Stimulated activated naive CD4-positive, alpha-beta T cell treated with Interleukin-2 at 50 U/mL for 16 hours (primary cell): ENCODE data around the gene MRPS15.

ENCODE experiments used
- DNase-seq: peaks from one replicate; lab custom pipeline; 2025; lab: John Stamatoyannopoulos, UW

The MRPS15 gene

DNA sequence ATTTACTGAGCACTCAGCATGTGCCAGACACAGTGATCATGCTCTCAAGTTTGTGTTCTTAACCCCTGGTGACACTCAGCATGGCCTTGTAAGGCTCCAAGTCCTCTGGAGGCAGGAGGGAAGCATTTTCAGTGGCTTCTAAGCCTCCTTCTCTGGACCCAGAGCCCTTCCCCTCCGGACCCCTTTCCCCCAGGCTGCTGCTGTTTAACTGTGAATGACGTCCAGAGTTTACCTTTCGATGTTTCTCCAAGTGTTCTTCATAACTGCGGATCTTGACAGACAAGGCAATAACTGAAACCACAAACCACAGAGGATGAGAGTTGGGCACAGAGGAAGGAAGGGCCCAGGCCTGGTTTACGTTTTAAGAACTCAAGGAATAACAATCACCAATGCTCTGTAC, 6.5 kb downstream of the MRPS15 start:
- no peak for DNase-seq

DNA sequence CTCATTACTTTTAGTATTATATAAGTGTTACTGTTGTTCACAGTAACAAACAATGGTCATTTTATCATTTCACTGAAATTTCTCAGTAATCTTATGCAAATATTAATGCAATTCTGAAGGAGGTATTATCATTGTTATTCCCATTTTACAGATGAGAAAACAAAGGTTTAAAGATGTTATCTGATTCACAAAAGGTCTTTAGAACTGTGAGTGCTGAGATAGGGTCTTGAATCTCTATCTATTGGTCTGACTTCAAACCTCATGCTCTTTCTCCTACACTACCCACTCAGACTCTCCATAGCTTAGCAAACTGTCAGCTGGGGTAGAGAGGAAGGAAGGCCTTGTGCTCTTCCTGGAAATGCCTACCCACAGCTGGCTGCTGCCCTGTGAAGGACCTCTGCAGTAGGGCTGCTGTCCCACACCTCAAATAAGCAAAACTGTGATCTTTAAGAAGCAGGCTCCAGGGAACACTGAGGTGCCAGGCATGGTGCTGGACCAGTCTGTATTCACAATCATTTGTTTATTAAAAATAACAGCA, 7.7 kb downstream of the MRPS15 start:
- no peak for DNase-seq

DNA sequence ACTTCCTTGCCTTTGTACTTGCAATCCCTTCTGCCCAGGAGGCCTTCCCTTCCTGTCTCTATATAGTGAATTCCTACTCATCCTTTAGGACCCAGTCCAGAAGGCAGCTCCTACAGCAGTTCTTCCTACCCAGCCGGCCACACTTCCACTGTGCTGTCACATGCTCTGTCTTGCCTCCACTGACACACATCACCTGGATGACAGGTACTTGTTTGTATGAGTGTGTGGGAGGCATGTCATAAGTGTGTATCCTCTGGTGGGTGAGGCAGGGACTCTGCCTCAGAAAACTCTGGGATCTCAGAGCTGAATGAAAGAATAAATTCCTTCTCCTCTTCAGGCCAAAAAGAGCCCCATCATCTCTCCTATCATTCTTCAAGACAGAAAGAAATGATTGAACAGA, 8.8 kb downstream of the MRPS15 start:
- DNase-seq: no peak

DNA sequence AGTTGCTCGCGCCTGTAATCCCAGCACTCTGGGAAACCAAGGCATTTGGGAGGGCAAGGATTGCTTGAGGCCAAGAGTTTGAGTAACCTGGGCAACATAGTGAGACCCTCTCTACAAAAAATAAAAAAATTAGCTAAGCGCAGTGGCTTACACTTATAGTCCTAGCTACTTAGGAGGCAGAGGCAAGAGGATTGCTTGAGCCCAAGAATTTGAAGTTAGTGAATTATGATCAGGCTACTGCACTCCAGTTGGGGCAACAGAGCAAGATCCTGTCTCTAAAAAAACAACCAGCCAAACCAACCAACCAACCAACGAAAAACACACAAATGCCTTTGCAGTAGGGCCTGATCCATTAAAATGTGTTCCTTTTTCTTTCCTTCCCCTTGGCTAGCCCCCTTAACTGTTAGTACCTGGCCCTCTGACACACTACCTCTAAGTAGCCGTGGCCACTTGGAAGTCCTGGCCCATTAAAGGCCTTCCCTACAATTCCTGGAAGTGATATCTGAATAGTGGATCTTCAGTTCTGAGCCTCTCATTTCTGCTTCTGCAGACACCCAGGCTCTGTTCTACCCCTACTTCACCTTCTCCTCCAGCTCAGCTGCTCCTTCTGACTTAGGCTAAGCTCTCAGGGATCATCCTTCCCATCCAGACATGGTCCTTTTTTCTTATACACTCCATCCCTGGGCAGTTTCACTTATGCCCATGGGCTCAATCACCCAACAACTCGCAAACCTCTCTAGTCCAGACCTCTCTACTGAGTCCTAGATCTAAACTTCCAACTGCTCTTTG, 10.4 kb downstream of the MRPS15 start:
- no peak for DNase-seq

DNA sequence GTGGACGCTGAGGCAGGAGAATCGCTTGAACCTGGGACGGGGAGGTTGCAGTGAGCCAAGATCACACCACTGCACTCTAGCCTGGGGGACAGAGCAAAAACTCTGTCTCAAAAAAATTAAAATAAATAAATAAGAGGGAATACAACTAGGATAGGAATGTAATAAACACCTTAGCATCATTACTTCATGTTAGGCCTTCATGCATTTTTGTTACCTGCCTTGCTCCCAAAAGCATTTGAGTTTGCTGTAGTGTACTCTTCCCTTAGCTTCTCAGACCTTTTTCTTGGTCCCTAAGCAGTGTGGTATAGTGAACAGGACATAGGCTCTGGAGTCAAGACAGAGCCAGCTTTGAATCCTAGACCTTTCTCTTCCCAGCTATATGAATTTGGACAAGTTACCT, 11.1 kb downstream of the MRPS15 start:
- DNase-seq: no peak

DNA sequence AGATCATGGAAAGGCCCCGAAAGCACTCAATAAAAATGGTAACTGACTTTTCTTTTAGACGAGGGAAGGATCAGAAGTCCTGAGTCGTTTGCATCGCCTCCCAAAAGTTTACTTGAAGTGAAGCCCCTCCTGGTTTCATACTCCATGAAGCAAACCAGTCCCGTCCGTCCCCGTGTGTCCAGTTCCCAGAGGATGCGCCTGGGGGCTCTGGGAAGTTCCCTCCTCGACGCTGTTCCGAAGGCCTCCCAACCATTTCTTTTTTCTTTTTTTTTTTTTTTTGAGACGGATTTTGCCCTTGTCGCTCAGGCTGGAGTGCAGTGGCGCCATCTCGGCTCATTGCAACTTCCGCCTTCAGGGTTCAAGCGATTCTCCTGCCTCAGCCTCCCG, 13.3 kb downstream of the MRPS15 start:
- no peak for DNase-seq

DNA sequence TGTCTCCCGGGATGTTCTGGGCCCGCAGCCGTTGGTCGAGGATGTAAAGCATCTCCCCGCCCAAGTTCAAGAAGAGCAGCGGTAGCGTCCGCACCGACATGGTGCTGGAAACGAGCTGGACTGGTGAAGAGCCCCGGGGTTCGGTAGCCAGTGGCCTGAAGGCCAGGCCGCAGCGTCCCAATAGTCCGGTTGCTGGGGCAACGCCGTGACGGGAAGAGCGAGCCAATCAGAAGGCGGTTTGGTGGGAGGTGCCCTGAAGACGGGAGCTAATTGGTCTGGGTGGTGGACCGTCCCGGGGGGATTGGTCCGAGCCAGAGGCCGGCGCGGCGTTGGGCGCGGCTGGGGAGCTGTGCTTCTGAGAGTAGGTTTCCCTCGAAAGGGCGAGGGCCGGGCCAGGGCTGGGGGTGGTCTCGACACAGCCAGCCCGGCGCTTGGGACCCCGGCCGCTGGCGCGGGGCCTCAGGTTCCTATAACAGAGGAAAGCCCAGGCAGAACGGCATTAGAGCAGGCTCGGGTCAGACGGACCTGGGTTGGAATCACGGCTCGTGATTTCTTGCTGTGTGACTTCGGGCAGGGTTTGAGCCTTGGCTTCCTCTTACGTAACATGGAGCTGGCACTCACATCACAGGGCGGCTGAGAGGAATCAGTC, 13.8 kb downstream of the MRPS15 start, which contains the start of gene OSCP1:
Gene OSCP1, minus strand, starts transcription at position 182 of the 649 bp plus-strand sequence. Its CDS starts 82 bp downstream, at position 100.
- DNase-seq: peak; percentile 80

DNA sequence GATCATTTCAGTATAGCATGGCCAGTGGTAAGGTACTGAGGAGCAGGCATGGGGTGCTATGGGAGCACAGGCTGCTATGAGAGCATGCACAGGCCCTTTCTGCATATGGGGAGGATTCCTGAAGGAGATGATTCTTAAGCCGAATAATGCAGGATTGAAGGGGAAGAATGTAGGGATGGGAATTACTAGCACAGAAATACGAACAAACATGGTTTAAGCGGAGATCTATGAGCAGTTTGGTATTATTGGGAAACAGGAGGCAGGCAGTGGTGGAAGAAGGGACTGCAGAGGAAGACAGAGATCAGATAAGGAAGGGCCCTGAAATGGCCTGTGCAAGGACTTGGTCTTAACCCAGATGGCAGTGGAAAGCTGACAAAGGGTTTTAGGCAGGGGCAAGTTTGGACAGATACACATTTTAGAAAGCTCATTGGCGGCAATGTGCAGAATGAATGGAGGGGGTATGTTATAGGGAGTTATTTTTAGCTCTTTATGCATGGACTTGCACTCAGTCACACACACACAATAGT, 15.6 kb downstream of the MRPS15 start:
- DNase-seq: no peak

DNA sequence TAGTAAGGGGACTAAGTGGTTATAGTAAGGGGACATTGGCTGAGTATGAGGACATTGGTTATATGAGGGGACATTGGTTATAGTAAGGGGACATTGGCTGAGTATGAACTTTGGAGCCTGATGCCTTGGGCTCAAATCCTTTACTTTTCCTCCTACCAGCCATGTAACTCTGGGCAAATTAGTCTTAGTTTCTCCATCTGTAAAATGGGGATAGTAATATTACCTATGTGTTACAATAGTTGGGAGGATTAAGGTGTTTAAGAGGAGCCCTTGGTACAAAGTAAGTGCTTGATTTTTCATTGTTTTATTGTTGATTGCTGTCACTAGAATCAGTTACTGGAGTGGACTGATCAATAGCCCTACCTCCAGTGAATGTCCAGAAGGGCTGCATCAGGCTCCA, 16.7 kb downstream of the MRPS15 start:
- DNase-seq: no peak

DNA sequence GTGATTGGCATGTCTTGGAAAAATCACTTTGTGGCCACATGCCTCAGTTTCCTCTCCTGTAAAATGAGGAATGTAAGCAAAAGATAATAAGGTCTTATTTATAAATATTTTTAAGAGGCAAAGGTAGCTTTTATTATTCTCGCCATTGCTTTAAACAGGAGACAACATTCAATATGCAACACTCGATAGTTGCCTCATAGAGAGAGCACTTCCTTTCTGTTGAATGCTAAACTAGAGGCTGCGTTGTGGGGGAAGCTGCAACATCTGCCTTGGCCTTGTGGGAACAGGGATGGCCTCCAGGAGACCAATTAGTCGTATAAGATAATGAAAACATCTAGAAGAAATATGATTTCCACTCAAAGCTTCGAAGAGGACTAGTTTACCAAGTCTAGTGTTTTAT, 17.4 kb downstream of the MRPS15 start:
- no peak for DNase-seq

DNA sequence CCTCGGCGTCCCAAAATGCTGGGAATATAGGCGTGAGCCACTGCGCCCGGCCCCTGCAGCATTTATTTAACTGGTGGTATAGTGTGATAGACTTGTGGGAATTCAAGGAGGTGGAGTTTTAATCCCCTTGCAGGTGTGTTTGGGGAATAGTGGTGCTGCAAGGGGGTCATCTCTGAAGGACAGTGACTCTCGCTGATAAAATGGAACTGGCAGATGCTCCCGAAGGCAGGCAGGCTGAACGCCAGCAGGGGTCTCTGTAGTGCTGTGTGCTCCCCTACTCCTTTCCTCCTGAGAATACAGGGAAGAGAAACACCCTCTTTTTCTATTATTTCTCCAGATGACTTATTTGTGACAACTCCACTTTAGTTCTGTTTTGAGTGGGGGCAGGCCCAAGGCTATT, 17.9 kb downstream of the MRPS15 start:
- DNase-seq: no peak

DNA sequence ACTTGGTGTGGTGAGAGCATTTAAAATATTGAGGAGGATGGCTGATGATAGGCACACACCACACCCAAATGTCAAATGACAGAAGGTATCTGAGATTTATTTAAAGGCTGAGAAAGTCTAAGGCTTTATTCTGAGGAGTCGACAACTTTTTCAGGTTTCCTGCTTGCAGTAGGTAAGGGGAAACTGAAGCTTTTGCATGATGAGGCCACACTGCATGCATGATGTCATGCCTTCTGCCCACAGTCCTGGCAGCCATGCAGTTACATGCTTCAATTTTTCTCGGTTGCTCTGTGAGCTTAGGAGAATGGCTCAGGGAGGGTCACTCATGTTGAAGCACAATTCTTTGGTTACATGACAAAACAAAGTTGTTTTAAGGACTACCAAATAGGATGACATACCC, 20.9 kb downstream of the MRPS15 start:
- no peak for DNase-seq

DNA sequence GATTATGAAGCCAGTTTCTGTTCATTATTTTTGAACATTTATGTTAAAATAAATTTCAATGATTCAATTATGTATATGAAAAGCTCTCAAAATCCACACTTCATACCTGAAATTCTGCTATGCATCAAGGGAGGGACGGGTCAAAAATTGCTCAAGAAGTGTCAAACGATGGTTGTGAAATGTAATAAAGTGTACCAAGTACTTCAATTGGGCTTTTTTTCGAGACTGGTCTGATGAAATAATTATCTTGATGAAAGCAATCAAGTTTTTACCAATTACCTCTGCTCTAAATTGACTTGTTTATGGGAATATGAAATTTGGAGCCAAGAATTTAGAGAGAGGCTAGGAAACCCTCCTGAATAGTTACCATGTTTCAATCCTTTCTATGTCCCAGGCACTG, 21.8 kb downstream of the MRPS15 start:
- DNase-seq: no peak

DNA sequence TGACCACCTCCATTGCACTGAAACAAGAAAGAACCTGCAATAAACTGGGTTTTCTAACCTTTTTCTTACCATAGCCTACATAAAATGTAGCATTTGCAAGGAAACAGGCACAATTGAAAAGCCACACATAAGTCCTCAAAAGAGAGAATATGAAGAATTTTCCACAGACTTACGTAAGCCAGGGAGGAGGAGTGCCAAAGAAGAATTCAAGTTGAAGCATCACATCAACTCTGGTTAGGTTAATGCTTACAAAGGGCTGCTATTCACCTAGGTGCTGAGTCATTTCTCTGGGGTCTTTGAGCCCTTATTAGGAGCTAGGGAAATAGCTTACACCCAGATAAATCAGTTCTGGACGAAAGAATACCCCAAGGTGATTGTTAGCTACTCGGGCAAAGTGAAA, 23.5 kb downstream of the MRPS15 start:
- no peak for DNase-seq

DNA sequence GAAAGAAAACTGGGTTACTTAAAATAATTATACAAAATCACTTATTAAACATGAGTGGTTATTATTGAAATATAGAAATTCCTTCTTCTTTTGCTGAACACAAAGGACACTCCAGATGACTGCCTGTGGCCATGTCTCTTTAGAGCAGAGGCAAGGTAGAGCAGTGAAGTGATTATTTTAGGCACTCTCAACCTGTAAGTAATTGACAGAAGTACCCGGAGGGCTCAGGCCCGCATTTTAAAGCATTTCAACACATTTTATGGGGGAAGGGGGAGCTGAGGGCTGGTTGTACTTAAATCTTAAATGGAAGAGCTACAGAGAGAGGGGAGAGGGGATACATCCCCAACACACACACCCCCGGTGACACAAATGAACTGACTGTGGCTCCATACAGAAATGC, 24.1 kb downstream of the MRPS15 start:
- DNase-seq: no peak

DNA sequence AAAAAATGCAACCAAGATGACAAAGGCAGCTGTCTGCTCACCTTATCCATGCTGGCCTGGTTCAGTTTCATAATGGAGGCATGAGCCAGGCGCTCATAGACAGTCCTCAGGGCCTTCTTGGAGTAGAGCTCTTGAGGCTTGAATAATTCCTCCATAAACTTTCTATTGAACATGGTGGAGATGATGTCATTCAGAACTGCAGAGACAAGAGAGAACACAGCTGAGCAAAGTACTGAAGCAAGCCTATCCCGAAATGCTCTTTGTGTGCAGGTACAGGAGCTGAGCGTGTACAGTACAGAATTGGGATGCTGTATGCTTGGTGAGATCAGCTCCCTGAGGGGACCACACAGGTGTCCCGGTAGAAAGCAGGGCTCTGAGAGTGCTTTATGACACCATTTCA, 25.5 kb downstream of the MRPS15 start:
- DNase-seq: no peak

DNA sequence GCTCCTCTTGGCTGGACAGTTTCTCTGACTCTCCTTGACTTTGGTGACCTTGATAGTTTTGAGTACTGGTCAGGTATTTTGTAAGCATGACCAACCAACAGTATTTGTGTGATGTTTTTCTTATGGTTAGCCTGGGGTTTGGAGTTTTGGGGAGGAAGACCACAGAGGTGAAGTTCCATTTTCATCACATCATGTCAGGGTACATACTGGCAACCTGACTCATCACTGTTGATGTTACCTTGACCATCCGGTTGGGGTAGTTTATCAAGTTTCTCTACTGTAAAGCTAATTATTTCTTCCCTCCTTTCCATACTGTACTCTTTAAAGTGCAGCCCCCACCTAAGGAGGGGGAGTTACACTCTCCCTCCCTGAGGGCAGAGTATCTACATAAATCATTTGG, 27.4 kb downstream of the MRPS15 start:
- no peak for DNase-seq

DNA sequence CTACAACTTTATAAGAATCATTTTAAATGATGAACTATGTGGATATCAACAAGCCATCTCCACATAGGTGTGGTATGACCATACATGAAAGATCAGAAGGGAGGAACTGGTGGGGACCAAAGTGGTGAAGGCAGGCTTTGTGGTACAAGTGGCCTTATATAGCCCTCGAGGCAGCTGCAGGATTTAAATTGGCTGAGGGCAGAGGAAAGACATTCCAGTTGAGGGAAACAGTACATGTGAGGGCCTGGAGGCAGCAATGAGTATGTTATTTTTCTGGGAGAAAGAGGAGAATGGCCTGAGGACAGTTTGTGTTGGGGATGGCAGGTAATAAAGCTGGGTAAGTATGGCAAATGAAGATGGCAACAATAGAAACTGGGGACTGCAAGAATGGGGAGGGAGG, 31.1 kb downstream of the MRPS15 start:
- no peak for DNase-seq

DNA sequence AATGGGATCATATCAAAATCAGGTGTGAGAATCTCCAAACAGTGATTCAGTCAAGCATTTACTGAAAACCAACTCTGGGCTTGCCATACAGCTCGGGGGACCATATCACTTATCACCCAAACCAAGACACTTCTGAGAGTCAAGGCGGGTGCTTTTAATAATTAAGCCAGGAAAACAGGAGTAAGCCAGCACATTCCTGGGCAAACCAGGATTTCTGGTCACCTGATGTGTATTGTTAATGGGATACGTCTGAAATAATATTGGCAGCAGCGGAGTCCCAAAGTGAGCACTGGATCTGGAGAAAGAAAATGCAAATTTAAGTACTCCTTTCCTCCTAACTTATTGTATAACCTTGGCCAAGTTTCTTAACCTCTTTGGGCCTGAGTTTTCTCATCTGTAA, 31.6 kb downstream of the MRPS15 start:
- no peak for DNase-seq

DNA sequence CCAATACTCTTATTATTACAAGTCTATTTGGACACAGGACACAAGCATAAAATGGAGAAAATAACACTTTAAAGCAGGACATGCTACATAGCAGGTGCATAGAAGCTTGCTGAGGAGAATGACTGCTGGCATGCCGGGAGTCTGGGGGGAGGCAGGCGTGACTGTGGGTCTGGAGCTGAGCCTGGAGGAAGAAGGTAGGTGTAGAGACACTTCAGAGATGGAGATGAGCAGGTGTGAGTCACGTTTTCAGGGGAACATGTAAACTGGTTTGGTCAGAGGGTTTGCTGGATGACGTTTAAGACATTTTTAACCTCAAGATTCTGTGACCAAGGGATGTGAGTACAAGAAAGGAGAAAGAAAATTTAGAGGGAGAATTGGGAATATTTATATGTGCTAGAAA, 38.4 kb downstream of the MRPS15 start:
- DNase-seq: no peak

DNA sequence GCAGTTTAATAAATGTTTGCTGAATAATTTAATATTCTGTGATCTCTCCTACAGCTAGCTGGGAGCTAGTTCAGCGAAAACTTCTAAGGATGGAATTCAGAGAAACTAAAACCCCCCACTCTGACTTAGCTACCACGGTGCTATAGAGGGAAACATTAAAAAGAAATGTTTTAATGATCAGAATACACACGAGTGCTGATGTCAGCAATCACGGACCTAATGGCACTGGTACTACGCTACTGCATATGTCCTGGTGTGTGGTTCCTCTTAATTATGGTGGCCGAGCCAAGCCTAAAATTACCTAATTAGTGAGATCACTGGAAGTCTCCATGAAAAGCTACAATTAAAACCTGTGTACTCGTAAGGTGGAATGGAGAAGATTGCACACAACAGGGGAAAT, 42.5 kb downstream of the MRPS15 start:
- no peak for DNase-seq

DNA sequence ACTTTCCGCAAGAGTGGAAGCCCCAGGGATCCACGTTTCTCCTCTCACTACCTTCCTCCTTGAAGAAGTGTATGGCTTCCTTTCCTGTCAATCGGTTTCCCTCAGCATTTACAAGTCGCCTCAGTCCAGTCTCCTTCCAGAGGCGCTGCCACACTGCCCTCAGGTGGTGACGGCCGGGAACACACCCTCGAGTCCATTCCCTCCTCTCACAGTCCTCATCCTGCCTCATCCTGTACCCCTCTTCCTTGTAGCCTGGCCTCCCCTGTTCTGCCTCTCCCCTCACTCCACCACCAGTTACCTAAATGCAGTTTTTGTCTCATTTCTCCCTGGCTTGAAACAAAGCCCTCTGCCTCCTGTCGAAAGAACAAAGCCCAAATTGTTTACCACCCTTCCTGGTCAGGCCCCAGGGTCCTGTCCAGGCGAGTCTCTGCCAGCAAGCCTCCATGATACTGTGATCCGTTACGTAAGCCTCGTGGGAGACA, 43.3 kb downstream of the MRPS15 start:
- DNase-seq: peak; percentile 81

DNA sequence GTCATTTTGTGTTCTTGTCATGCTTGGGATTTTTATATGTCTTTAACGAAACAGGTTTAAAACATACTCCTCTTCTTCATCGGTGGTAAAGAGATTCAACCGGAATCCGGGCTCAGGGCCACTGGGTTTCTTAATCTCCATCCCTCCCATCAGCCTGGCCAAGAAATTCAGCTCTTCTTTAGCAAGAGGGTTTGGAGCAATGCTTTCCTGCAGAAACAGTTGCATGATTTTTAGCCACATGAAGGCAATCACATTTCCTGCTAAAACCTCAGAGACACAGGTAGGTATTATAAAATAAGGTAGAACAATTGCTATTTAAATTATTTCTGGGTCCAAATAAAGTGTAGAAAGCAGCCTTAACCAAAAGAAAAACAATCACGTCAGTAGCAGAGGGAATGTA, 43.8 kb downstream of the MRPS15 start:
- no peak for DNase-seq
